H1 (cell line): ENCODE results near the gene CYP27C1. TPM values are rescaled to one million over a fixed set of nuclear protein-coding genes. Genes with fewer than 3 reads are reported as not detected.

Experiments used
- CTCF ChIA-PET: fragments of 300-600 bp; sonication (Branson Sonifier 250); formaldehyde crosslinking; loops from one replicate; lab custom pipeline; 2021; ENCODE audit not compliant: partially characterized antibody; lab: Charles Lee
- POLR2A ChIA-PET: fragments of 300-600 bp; sonication (Branson Sonifier 250); formaldehyde crosslinking; loops from one replicate; lab custom pipeline; 2021; ENCODE audit warnings: inconsistent platforms; ENCODE audit not compliant: partially characterized antibody; lab: Charles Lee
- DNase-seq, 2 experiments: peaks; one replicate each; pipeline versions ENCODE4 v3.0.0 to v3.0.0-alpha.2; 2010 to 2022; ENCODE audit warnings: low spot score in 2 of 2, low read depth in 1 of 2, mixed read lengths in 1 of 2
- FAIRE-seq: peaks from 2 replicates; lab custom pipeline; 2011; peaks lifted over from hg19 to GRCh38; lab: Jason Lieb, UNC
- H2AFZ ChIP-seq: 2 replicates; pipeline ENCODE4 v1.8.1; 2012; ENCODE audit warnings: low read length, inconsistent platforms
- H2AK5ac ChIP-seq: 2 replicates; pipeline ENCODE4 v1.6.1; 2013; ENCODE audit warnings: low read depth, low read length
- H2BK120ac ChIP-seq: replicated peaks from 2 replicates; pipeline ENCODE3; 2013; ENCODE audit warnings: low read depth, low read length, inconsistent platforms
- H2BK12ac ChIP-seq: 2 replicates; pipeline ENCODE4 v1.6.1; 2013; ENCODE audit warnings: low read depth, low read length
- H2BK15ac ChIP-seq: 2 replicates; pipeline ENCODE4 v1.6.1; 2013; ENCODE audit warnings: low read length
- H2BK20ac ChIP-seq: 2 replicates; pipeline ENCODE4 v1.6.1; 2013; ENCODE audit warnings: low read length
- H2BK5ac ChIP-seq: 2 replicates; pipeline ENCODE4 v1.6.1; 2013; ENCODE audit warnings: low read depth, low read length
- H3K14ac ChIP-seq: 2 replicates; pipeline ENCODE4 v1.6.1; 2013; ENCODE audit warnings: inconsistent platforms; ENCODE audit not compliant: insufficient read length
- H3K18ac ChIP-seq: 2 replicates; pipeline ENCODE4 v1.6.1; 2013; ENCODE audit warnings: low read length; ENCODE audit errors: extremely low read depth
- H3K23ac ChIP-seq: 2 replicates; pipeline ENCODE4 v1.6.1; 2013; ENCODE audit warnings: inconsistent platforms; ENCODE audit not compliant: insufficient read length
- H3K23me2 ChIP-seq: 2 replicates; pipeline ENCODE4 v1.6.1; 2013; ENCODE audit warnings: low read depth, low read length
- H3K27ac ChIP-seq: 2 replicates; pipeline ENCODE4 v1.6.1; 2011; ENCODE audit warnings: low read depth, low read length, inconsistent platforms
- H3K27me3 ChIP-seq, 4 experiments: replicated peaks in 1 of 4; 1 replicate in 1 of 4; 2 replicates in 3 of 4; pipeline versions ENCODE4 v1.6.1 to v1.8.1; 2011 to 2013; ENCODE audit warnings: low read length in 3 of 4, mild to moderate bottlenecking in 3 of 4, inconsistent platforms in 2 of 4, mixed read lengths in 2 of 4, moderate library complexity in 1 of 4; ENCODE audit not compliant: control insufficient read depth in 3 of 4, insufficient read depth in 3 of 4; ENCODE audit errors: extremely low read depth in 1 of 4
- H3K36me3 ChIP-seq, 4 experiments: 2 replicates each; pipeline versions ENCODE4 v1.6.1 to v1.8.1; 2011 to 2013; ENCODE audit warnings: mild to moderate bottlenecking in 4 of 4, low read length in 3 of 4, moderate library complexity in 2 of 4, control low read depth in 1 of 4, inconsistent platforms in 1 of 4; ENCODE audit not compliant: insufficient read depth in 4 of 4, control insufficient read depth in 2 of 4
- H3K4ac ChIP-seq: replicated peaks from 2 replicates; pipeline ENCODE3; 2013; ENCODE audit warnings: low read length, low read depth, mixed read lengths, inconsistent platforms; ENCODE audit not compliant: insufficient read length
- H3K4me1 ChIP-seq, 4 experiments: replicated peaks in 1 of 4; 1 replicate in 1 of 4; 2 replicates in 3 of 4; pipeline versions ENCODE4 v1.6.1 to v1.8.1; 2011 to 2013; ENCODE audit warnings: low read length in 3 of 4, inconsistent platforms in 2 of 4, mixed read lengths in 1 of 4; ENCODE audit not compliant: insufficient read depth in 4 of 4, control insufficient read depth in 3 of 4
- H3K4me2 ChIP-seq, 2 experiments: 2 replicates each; pipeline versions ENCODE4 v1.6.1 to v1.8.1; 2011 to 2013; ENCODE audit warnings: low read depth in 2 of 2, low read length in 2 of 2, control low read depth in 1 of 2, inconsistent platforms in 1 of 2, mild to moderate bottlenecking in 1 of 2; ENCODE audit not compliant: insufficient read depth in 1 of 2
- H3K4me3 ChIP-seq, 4 experiments: fragments of 200-600, 300-600 bp in 1 of 4; sonication (generic), shearing (Covaris generic), sonication (Bioruptor Twin) in 1 of 4; 2 replicates each; pipeline versions ENCODE4 v1.5.1 to v1.8.1; 2011 to 2016; ENCODE audit warnings: low read length in 4 of 4, low read depth in 3 of 4, control low read depth in 2 of 4, inconsistent platforms in 2 of 4, mild to moderate bottlenecking in 2 of 4, mixed read lengths in 1 of 4, moderate library complexity in 1 of 4; ENCODE audit not compliant: insufficient read depth in 2 of 4; ENCODE audit errors: extremely low read depth in 1 of 4
- H3K56ac ChIP-seq: replicated peaks from 2 replicates; pipeline ENCODE3; 2013; ENCODE audit warnings: low read depth, mild to moderate bottlenecking, mixed read lengths, low read length, inconsistent platforms; ENCODE audit not compliant: insufficient read length
- H3K79me1 ChIP-seq: 2 replicates; pipeline ENCODE4 v1.6.1; 2013; ENCODE audit warnings: low read depth, low read length, control low read depth
- H3K79me2 ChIP-seq, 2 experiments: 2 replicates each; pipeline versions ENCODE4 v1.6.1 to v1.8.1; 2012 to 2013; ENCODE audit warnings: low read length in 2 of 2, mild to moderate bottlenecking in 2 of 2, inconsistent platforms in 1 of 2; ENCODE audit not compliant: insufficient read depth in 2 of 2, control insufficient read depth in 1 of 2
- H3K9ac ChIP-seq, 4 experiments: replicated peaks in 1 of 4; 1 replicate in 1 of 4; 2 replicates in 3 of 4; pipeline versions ENCODE4 v1.6.1 to v1.8.1; 2011 to 2013; ENCODE audit warnings: low read depth in 3 of 4, low read length in 3 of 4, control low read depth in 2 of 4, mild to moderate bottlenecking in 2 of 4, moderate library complexity in 2 of 4, inconsistent platforms in 1 of 4; ENCODE audit errors: extremely low read depth in 1 of 4
- H3K9me3 ChIP-seq, 2 experiments: 2 replicates each; pipeline versions ENCODE4 v1.6.1 to v1.8.1; 2012 to 2013; ENCODE audit warnings: mild to moderate bottlenecking in 2 of 2, moderate library complexity in 2 of 2, control low read depth in 1 of 2, inconsistent platforms in 1 of 2, low read depth in 1 of 2, low read length in 1 of 2, mixed read lengths in 1 of 2; ENCODE audit not compliant: insufficient read depth in 2 of 2
- H4K20me1 ChIP-seq, 2 experiments: replicated peaks in 1 of 2; 2 replicates each; pipeline versions ENCODE3 to v1.8.1; 2011 to 2013; ENCODE audit warnings: inconsistent platforms in 2 of 2, low read length in 2 of 2, mild to moderate bottlenecking in 1 of 2; ENCODE audit not compliant: insufficient read depth in 2 of 2, control insufficient read depth in 1 of 2
- H4K5ac ChIP-seq: 2 replicates; pipeline ENCODE4 v1.6.1; 2013; ENCODE audit warnings: low read length, low read depth, mixed read lengths, inconsistent platforms; ENCODE audit not compliant: insufficient read length
- H4K8ac ChIP-seq: 2 replicates; pipeline ENCODE4 v1.8.0; 2013; ENCODE audit warnings: mild to moderate bottlenecking, moderate library complexity, low read length, inconsistent platforms; ENCODE audit not compliant: insufficient read depth; ENCODE audit errors: extremely low read depth
- H4K91ac ChIP-seq: replicated peaks from 2 replicates; pipeline ENCODE3; 2013; ENCODE audit warnings: low read length, mixed read lengths, inconsistent platforms; ENCODE audit not compliant: insufficient read length
- POLR2AphosphoS5 ChIP-seq: IDR thresholded peaks from 2 replicates; pipeline ENCODE4 v1.6.1; 2011; ENCODE audit warnings: low read depth, low read length
- RBBP5 ChIP-seq: IDR thresholded peaks from 2 replicates; pipeline ENCODE4 v1.7.1; 2012; ENCODE audit warnings: low read depth, mild to moderate bottlenecking, inconsistent platforms, low read length, moderate library complexity, borderline replicate concordance
- SP1 ChIP-seq: IDR thresholded peaks from 2 replicates; pipeline ENCODE4 v1.6.1; 2011; ENCODE audit warnings: low read depth, low read length
- ZNF274 ChIP-seq: IDR thresholded peaks from 2 replicates; pipeline ENCODE4 v1.7.0; 2012; ENCODE audit warnings: low read length, borderline replicate concordance; ENCODE audit errors: extremely low read depth
- WGBS, 2 experiments: shearing (Covaris generic) in 1 of 2; methylation state at CpG; one replicate each; pipeline versions ENCODE4 v1.1.6 to v1.1.7; 2013 to 2015; ENCODE audit warnings: low lambda C conversion rate in 2 of 2, mixed read lengths in 2 of 2, inconsistent platforms in 1 of 2, low coverage in 1 of 2, missing lambda C conversion rate in 1 of 2; ENCODE audit not compliant: insufficient replicate concordance in 2 of 2, insufficient coverage in 1 of 2, insufficient read length in 1 of 2; ENCODE audit errors: extremely low coverage in 1 of 2, missing lambda C conversion rate in 1 of 2; 5-methylcytosine and 5-hydroxymethylcytosine counted together
- polyA plus RNA-seq, 7 experiments: library from polyadenylated mRNA; depleted of rRNA in 3 of 7; stranded (reverse) in 5 of 7; unstranded in 2 of 7; fragments of >200 nt in 5 of 7; fragments of 200-250 nt in 2 of 7; gene quantifications; 1 replicate in 5 of 7; 2 replicates in 1 of 7; 4 replicates in 1 of 7; pipeline versions ENCODE4 v1.2.1 to v1.2.3, GENCODE V29; 2011 to 2013; ENCODE audit warnings: missing spikeins in 2 of 7, mixed read lengths in 2 of 7
- total RNA-seq: library from RNA; stranded (reverse); fragmentation: NEBNext Ultra II Directional; extraction: Animal tissue kit (Norgen Biotek cat#: 25700); gene quantifications from 2 replicates; pipeline ENCODE4 v1.2.1, GENCODE V29; 2021

Gene CYP27C1
- total and polyA plus RNA-seq, 2 of the 8 experiments (the other 6 are each of a cell fraction or from before 2014, with no cell fraction given) = 1.3 to 3.2 TPM

- FAIRE-seq (no peak), DNase-seq (peak in 1 of 2 experiments; percentile 43)
- H2AFZ ChIP-seq = 0 out of 2 replicates have a peak overlapping the region, but pooled peaks have one; percentile 39
- H3K14ac ChIP-seq = no peak overlapping the region
- no peak overlapping the region for H2AK5ac ChIP-seq
- H4K8ac ChIP-seq = peak overlapping the region; percentile 57; the same call in 1 of the 2 replicates
- no peak overlapping the region for H2BK120ac ChIP-seq
- H3K18ac ChIP-seq = no peak overlapping the region
- H3K36me3 ChIP-seq = no peaks in the 10 kb centered on the region
- no peak overlapping the region for H3K56ac ChIP-seq
- POLR2A ChIA-PET = no interaction called here
- WGBS, 2 experiments = 88% methylated on average over 14 of the region's 15 CpGs; no CpG with 5 or more reads in 1 of the 2 experiments
- CTCF ChIA-PET = interaction anchor here (0.6 to 1.3 kb wide), 4 partner anchors 11 to 191 kb away, joined by 3 read pairs; no protein-coding TSS in a partner anchor
- no peak overlapping the region for H3K23ac ChIP-seq
- H3K79me1 ChIP-seq = no peaks in the 10 kb centered on the region
- no peak overlapping the region for H3K9ac ChIP-seq
- H3K27me3 ChIP-seq = no peaks in the 10 kb centered on the region
- no peak overlapping the region for H4K5ac ChIP-seq
- no peaks in the 10 kb centered on the region for H3K79me2 ChIP-seq
- H4K20me1 ChIP-seq = no peaks in the 10 kb centered on the region
- 0 out of 4 replicates have a peak, but pooled peaks cover 0 to 6% of the 10 kb centered on the region in 2 experiments for H3K9me3 ChIP-seq
- no peak overlapping the region for H3K4ac ChIP-seq
- no peak overlapping the region for H4K91ac ChIP-seq
- H3K4me3 ChIP-seq = no peak overlapping the region
- H2BK20ac ChIP-seq = no peak overlapping the region
- TF ChIP-seq RBBP5 (no peak), SP1 (no peak), POLR2AphosphoS5 (no peak), ZNF274 (no peak)
- no peaks in the 10 kb centered on the region for H3K23me2 ChIP-seq
- no peak overlapping the region for H2BK12ac ChIP-seq
- H3K4me1 ChIP-seq = no peaks in the 10 kb centered on the region
- no peak overlapping the region; the same call in 1 of the 2 replicates for H2BK5ac ChIP-seq
- no peak overlapping the region for H3K4me2 ChIP-seq
- no peak overlapping the region for H2BK15ac ChIP-seq
- H3K27ac ChIP-seq = no peak overlapping the region
Observed at GRCh38 chr2:127134833-127135830, 85.0 kb downstream of the CYP27C1 start.
